OCI-LY1 (cell line): ENCODE results near the gene ARHGAP6.

Experiments used
- H2AFZ ChIP-seq: fragments of 200-600 bp; sonication (generic), shearing (Covaris generic); 2 replicates; pipeline ENCODE4 v1.6.0; 2014; ENCODE audit warnings: antibody characterized with exemption, mild to moderate bottlenecking, low read length
- H3F3A ChIP-seq: fragments of 200-600 bp; sonication (generic), shearing (Covaris generic); 2 replicates; pipeline ENCODE4 v1.6.0; 2014; ENCODE audit warnings: mild to moderate bottlenecking, antibody characterized with exemption, low read length, moderate library complexity; ENCODE audit not compliant: insufficient read depth
- H3K27ac ChIP-seq: fragments of 200-600 bp; sonication (generic); 2 replicates; pipeline ENCODE4 v1.5.1; 2014; ENCODE audit warnings: low read length, mixed run types, mild to moderate bottlenecking, low read depth; ENCODE audit not compliant: poor library complexity, severe bottlenecking
- H3K27me3 ChIP-seq: fragments of 200-600 bp; sonication (generic); 2 replicates; pipeline ENCODE4 v1.6.0; 2014; ENCODE audit warnings: antibody characterized with exemption, mild to moderate bottlenecking, low read length, moderate library complexity; ENCODE audit not compliant: insufficient read depth
- H3K36me3 ChIP-seq: fragments of 200-600 bp; sonication (generic); 2 replicates; pipeline ENCODE4 v1.6.1; 2014; ENCODE audit warnings: mild to moderate bottlenecking, antibody characterized with exemption, low read length, moderate library complexity, mixed read lengths; ENCODE audit not compliant: insufficient read depth
- H3K4me1 ChIP-seq: fragments of 200-600 bp; sonication (generic); 2 replicates; pipeline ENCODE4 v1.5.1; 2014; ENCODE audit warnings: mild to moderate bottlenecking, low read length, moderate library complexity; ENCODE audit not compliant: insufficient read depth, severe bottlenecking
- H3K4me2 ChIP-seq: fragments of 200-600 bp; sonication (generic), shearing (Covaris generic); 2 replicates; pipeline ENCODE4 v1.6.1; 2014; ENCODE audit warnings: low read length
- H3K4me3 ChIP-seq: fragments of 200-600 bp; sonication (generic); 2 replicates; pipeline ENCODE4 v1.5.1; 2014; ENCODE audit warnings: low read length, low read depth, mild to moderate bottlenecking, mixed read lengths; ENCODE audit not compliant: poor library complexity, severe bottlenecking
- H3K79me2 ChIP-seq: fragments of 200-600 bp; shearing (Covaris generic); 2 replicates; pipeline ENCODE4 v1.6.1; 2016; ENCODE audit warnings: mixed run types, low read length, mixed read lengths; ENCODE audit not compliant: insufficient read depth
- H3K9ac ChIP-seq: fragments of 200-600 bp; sonication (generic), shearing (Covaris generic); 2 replicates; pipeline ENCODE4 v1.6.1; 2014; ENCODE audit warnings: mild to moderate bottlenecking, low read length, mixed read lengths
- H3K9me2 ChIP-seq: fragments of 200-600 bp; sonication (generic), shearing (Covaris generic); 2 replicates; pipeline ENCODE4 v1.6.1; 2014; ENCODE audit warnings: low read depth, mild to moderate bottlenecking, low read length, mixed read lengths
- H3K9me3 ChIP-seq: fragments of 200-600 bp; shearing (Covaris generic); 2 replicates; pipeline ENCODE4 v1.6.1; 2014; ENCODE audit warnings: low read length, mixed read lengths
- H4K20me1 ChIP-seq: fragments of 200-600 bp; sonication (generic), shearing (Covaris generic); 2 replicates; pipeline ENCODE4 v1.6.0; 2016; ENCODE audit warnings: mild to moderate bottlenecking, low read length; ENCODE audit not compliant: insufficient read depth
- CTCF ChIP-seq: fragments of 200-600 bp; sonication (generic), shearing (Covaris generic); IDR thresholded peaks from 2 replicates; pipeline ENCODE4 v1.5.1; 2017; ENCODE audit warnings: mild to moderate bottlenecking, antibody characterized with exemption, low read length, moderate library complexity, mixed read lengths
- EZH2 ChIP-seq: fragments of 200-600 bp; sonication (generic), shearing (Covaris generic); IDR thresholded peaks from 2 replicates; pipeline ENCODE4 v1.8.0; 2017; ENCODE audit warnings: borderline replicate concordance, mixed run types, mild to moderate bottlenecking, antibody characterized with exemption, low read length, moderate library complexity, mixed read lengths

Gene ARHGAP6

GRCh38 chrX:11546917-11547316 is 118.8 kb downstream of the ARHGAP6 start:
- Histone ChIP-seq H3K27ac (no peak overlapping the region), H3K4me1 (no peaks in the 10 kb centered on the region), H3F3A (no peaks in the 10 kb centered on the region), H3K9ac (no peak overlapping the region), H3K9me2 (no peaks in the 10 kb centered on the region), H3K79me2 (no peaks in the 10 kb centered on the region), H3K36me3 (no peaks in the 10 kb centered on the region), H3K27me3 (no peaks in the 10 kb centered on the region), H3K4me2 (no peak overlapping the region), H3K9me3 (no peaks in the 10 kb centered on the region), H4K20me1 (no peaks in the 10 kb centered on the region), H3K4me3 (no peak overlapping the region), H2AFZ (no peak overlapping the region)
- no peak for TF ChIP-seq CTCF
- TF ChIP-seq EZH2: no peak

- TF ChIP-seq CTCF: peak; percentile 14; the same call in 1 of the 2 replicates
- no peak for TF ChIP-seq EZH2
- H2AFZ ChIP-seq: no peak overlapping the region
- H3K4me2 ChIP-seq: no peak overlapping the region
- H3K9me2 ChIP-seq: no peaks in the 10 kb centered on the region
- no peak overlapping the region for H3K9ac ChIP-seq
- no peaks in the 10 kb centered on the region for H3F3A ChIP-seq
- no peaks in the 10 kb centered on the region for H4K20me1 ChIP-seq
- H3K79me2 ChIP-seq: no peaks in the 10 kb centered on the region
- no peaks in the 10 kb centered on the region for H3K36me3 ChIP-seq
- no peak overlapping the region for H3K4me3 ChIP-seq
- no peaks in the 10 kb centered on the region for H3K4me1 ChIP-seq
- H3K9me3 ChIP-seq: no peaks in the 10 kb centered on the region
- no peaks in the 10 kb centered on the region for H3K27me3 ChIP-seq
- no peak overlapping the region for H3K27ac ChIP-seq
These were observed 122.5 kb downstream of the ARHGAP6 start for GRCh38 chrX:11543249-11543648.

DNA sequence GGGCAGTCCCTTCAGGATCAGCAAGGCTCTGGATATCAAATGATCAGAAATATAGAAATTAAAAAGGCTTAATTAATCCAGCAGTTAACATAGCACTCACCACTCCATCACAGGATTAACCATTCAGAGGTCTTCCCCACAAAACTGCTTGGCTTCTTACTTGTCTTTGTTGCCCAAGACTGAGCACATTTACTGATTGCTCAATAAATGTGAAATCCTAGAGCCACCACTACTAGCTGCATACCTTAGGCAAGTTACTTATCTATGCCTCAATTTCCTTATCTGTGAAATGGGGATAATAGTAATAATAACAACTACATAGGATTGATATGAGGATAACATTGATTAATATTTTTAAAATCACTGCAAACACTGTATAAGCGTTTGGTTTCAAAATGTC is 124.2 kb downstream of the ARHGAP6 start:
- H3K27ac ChIP-seq: no peak overlapping the region
- H3K27me3 ChIP-seq: no peaks in the 10 kb centered on the region
- H3K4me1 ChIP-seq: no peaks in the 10 kb centered on the region
- H3K4me3 ChIP-seq: no peak overlapping the region
- H4K20me1 ChIP-seq: no peaks in the 10 kb centered on the region
- H3K4me2 ChIP-seq: no peak overlapping the region
- no peaks in the 10 kb centered on the region for H3K9me2 ChIP-seq
- no peak overlapping the region for H3K9ac ChIP-seq
- H3K9me3 ChIP-seq: no peaks in the 10 kb centered on the region
- H3F3A ChIP-seq: no peaks in the 10 kb centered on the region
- H3K36me3 ChIP-seq: no peaks in the 10 kb centered on the region
- TF ChIP-seq EZH2 (no peak), CTCF (no peak)
- no peak overlapping the region for H2AFZ ChIP-seq
- no peaks in the 10 kb centered on the region for H3K79me2 ChIP-seq
